ENCODE results near the gene GFY. TPM values are rescaled to one million over a fixed set of nuclear protein-coding genes. Genes with fewer than 3 reads are reported as not detected.

Gene GFY
- total RNA-seq, 1 donor from 2014 or later: not detected

DNA sequence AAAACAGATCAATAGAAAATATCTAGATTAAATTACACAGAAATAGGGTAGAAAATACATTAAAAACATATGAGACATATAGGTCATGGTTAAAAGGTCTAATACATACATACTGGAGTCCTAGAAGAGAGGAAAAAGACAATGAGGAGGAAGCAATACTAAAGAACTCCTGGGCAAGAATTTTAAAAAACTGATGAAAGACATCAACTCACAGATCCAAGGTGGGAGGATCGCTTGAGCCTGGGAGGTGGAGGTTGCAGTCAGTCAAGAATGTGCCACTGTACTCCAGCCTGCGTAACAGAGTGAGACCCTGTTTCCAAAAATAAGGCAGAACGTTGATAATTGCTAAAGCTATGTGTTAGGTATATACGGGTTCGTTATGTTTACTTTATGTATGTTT lies 42.5 kb upstream of the GFY start:
- Mint-ChIP-seq H3K4me3 (ENCODE audit: unreplicated experiment) (no peak overlapping the region), H3K27me3 (ENCODE audit: low read depth, unreplicated experiment) (peaks cover 4% of the 10 kb centered on the region), H3K36me3 (ENCODE audit: low read depth, unreplicated experiment) (no peaks in the 10 kb centered on the region), H3K4me1 (ENCODE audit: low read depth, unreplicated experiment) (no peaks in the 10 kb centered on the region), H3K9me3 (ENCODE audit: unreplicated experiment) (no peaks in the 10 kb centered on the region), H3K27ac (ENCODE audit: unreplicated experiment) (no peak overlapping the region)
- H3K4me3 ChIP-seq (ENCODE audit: insufficient read depth, low read depth, low read length): no peak overlapping the region
- H3K79me2 ChIP-seq (ENCODE audit: insufficient read depth, low read length): no peaks in the 10 kb centered on the region
- no peak overlapping the region for H3K9ac ChIP-seq (ENCODE audit: low read length)
- H3K9me3 ChIP-seq (ENCODE audit: insufficient read depth, low read depth, low read length): peaks cover 3% of the 10 kb centered on the region
- no peaks in the 10 kb centered on the region for H3K36me3 ChIP-seq (ENCODE audit: insufficient read depth, low read length)
- FAIRE-seq (no peak), DNase-seq (ENCODE audit: low read depth) (no peak)
- no peaks in the 10 kb centered on the region for H3K4me1 ChIP-seq (ENCODE audit: insufficient read depth, low read length)
- H3K4me2 ChIP-seq (ENCODE audit: low read length): no peak overlapping the region
- no peaks in the 10 kb centered on the region for H3K27me3 ChIP-seq (ENCODE audit: insufficient read depth, low read length)
- TF ChIP-seq EZH2 (IDR thresholded peaks at IDR 0.05; ENCODE audit: insufficient read depth, low read length): no peak
- H2AFZ ChIP-seq (ENCODE audit: low read depth, low read length): no peak overlapping the region
- H4K20me1 ChIP-seq (ENCODE audit: insufficient read depth, low read length): no peaks in the 10 kb centered on the region
- H3K27ac ChIP-seq (ENCODE audit: low read depth, low read length): no peak overlapping the region

DNA sequence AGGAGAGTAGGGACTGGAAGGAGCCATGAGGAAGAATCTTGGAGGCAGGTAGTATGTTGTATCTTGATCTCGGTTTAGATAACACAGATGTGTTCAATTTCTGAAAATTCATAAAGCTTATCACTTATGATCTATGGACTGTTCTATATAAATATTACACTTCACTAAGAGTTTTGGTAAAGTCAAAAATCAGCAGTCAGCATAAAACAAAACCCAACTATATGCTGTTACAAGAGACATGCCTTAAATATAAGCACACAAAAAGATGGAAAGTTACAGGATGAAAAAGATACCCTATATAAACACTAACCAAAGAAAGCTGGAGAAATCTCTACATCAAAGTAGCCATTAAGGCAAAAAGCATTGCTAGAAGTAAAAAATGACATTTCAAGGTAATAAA lies 41.6 kb upstream of the GFY start:
- H3K27me3 Mint-ChIP-seq (ENCODE audit: low read depth, unreplicated experiment): peaks cover 2% of the 10 kb centered on the region
- no peak for FAIRE-seq
- no peak for DNase-seq (ENCODE audit: low read depth)
- H3K4me2 ChIP-seq (ENCODE audit: low read length): no peak overlapping the region
- no peak overlapping the region for H3K4me3 ChIP-seq (ENCODE audit: insufficient read depth, low read depth, low read length)
- no peaks in the 10 kb centered on the region for H3K79me2 ChIP-seq (ENCODE audit: insufficient read depth, low read length)
- no peaks in the 10 kb centered on the region for H4K20me1 ChIP-seq (ENCODE audit: insufficient read depth, low read length)
- TF ChIP-seq EZH2 (IDR thresholded peaks at IDR 0.05; ENCODE audit: insufficient read depth, low read length): no peak
- TF ChIP-seq, protein P1, sequence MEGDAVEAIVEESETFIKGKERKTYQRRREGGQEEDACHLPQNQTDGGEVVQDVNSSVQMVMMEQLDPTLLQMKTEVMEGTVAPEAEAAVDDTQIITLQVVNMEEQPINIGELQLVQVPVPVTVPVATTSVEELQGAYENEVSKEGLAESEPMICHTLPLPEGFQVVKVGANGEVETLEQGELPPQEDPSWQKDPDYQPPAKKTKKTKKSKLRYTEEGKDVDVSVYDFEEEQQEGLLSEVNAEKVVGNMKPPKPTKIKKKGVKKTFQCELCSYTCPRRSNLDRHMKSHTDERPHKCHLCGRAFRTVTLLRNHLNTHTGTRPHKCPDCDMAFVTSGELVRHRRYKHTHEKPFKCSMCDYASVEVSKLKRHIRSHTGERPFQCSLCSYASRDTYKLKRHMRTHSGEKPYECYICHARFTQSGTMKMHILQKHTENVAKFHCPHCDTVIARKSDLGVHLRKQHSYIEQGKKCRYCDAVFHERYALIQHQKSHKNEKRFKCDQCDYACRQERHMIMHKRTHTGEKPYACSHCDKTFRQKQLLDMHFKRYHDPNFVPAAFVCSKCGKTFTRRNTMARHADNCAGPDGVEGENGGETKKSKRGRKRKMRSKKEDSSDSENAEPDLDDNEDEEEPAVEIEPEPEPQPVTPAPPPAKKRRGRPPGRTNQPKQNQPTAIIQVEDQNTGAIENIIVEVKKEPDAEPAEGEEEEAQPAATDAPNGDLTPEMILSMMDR (IDR thresholded peaks at IDR 0.05; ENCODE audit: insufficient read depth, low read depth, low read length): no peak
- no peak overlapping the region for H3K9ac ChIP-seq (ENCODE audit: low read length)
- H2AFZ ChIP-seq (ENCODE audit: low read depth, low read length): no peak overlapping the region
- no peaks in the 10 kb centered on the region for H3K36me3 ChIP-seq (ENCODE audit: insufficient read depth, low read length)
- H3K9me3 Mint-ChIP-seq (ENCODE audit: unreplicated experiment): no peaks in the 10 kb centered on the region
- no peaks in the 10 kb centered on the region for H3K36me3 Mint-ChIP-seq (ENCODE audit: low read depth, unreplicated experiment)
- H3K4me1 Mint-ChIP-seq (ENCODE audit: low read depth, unreplicated experiment): no peaks in the 10 kb centered on the region
- no peaks in the 10 kb centered on the region for H3K27me3 ChIP-seq (ENCODE audit: insufficient read depth, low read length)
- H3K9me3 ChIP-seq (ENCODE audit: insufficient read depth, low read depth, low read length): peaks cover 3% of the 10 kb centered on the region
- no peak overlapping the region for H3K27ac ChIP-seq (ENCODE audit: low read depth, low read length)
- H3K4me1 ChIP-seq (ENCODE audit: insufficient read depth, low read length): no peaks in the 10 kb centered on the region
- no peak overlapping the region for H3K27ac Mint-ChIP-seq (ENCODE audit: unreplicated experiment)
- H3K4me3 Mint-ChIP-seq (ENCODE audit: unreplicated experiment): no peak overlapping the region

DNA sequence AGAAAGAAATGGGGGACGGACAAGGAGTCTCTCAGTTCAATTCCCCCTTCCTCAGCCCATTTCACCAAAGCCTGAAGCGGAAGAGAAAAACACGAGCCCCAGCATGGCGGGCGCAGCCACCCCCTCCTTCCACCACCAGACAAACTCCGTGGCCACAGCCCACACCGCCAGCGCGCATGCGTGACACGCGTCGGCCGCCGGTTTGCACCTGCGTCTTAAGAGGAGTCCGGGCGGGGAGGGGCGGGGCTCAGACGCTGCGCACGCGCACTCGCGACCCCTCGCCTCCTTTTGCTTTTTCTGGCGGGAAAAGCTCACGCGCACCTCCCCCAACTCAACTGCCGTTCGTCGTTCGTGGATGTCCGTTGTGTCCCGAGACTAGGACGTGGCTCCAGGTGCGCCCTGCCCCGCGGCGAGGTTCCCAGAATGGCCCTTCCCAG lies 37.2 kb upstream of the GFY start, which contains the start of gene KASH5:
Gene KASH5, plus strand, starts transcription at position 314 of the 437 bp plus-strand sequence. CDS start 2,635 bp downstream, outside the sequence.
- no peak within 1 kb of the TSS for H2AFZ ChIP-seq (ENCODE audit: low read depth, low read length)
- H3K9ac ChIP-seq (ENCODE audit: low read length): no peak within 1 kb of the TSS
- no peaks in the 10 kb centered on the region for H3K4me1 ChIP-seq (ENCODE audit: insufficient read depth, low read length)
- DNase-seq (ENCODE audit: low read depth) (no peak), FAIRE-seq (no peak)
- no peaks in the 10 kb centered on the region for H3K79me2 ChIP-seq (ENCODE audit: insufficient read depth, low read length)
- H3K36me3 ChIP-seq (ENCODE audit: insufficient read depth, low read length): no peaks in the 10 kb centered on the region
- no peak within 1 kb of the TSS for H3K27ac Mint-ChIP-seq (ENCODE audit: unreplicated experiment)
- H4K20me1 ChIP-seq (ENCODE audit: insufficient read depth, low read length): no peaks in the 10 kb centered on the region
- H3K4me3 Mint-ChIP-seq (ENCODE audit: unreplicated experiment): no peak within 1 kb of the TSS
- H3K27me3 ChIP-seq (ENCODE audit: insufficient read depth, low read length): peaks cover under 1% of the 10 kb centered on the region
- no peaks in the 10 kb centered on the region for H3K9me3 Mint-ChIP-seq (ENCODE audit: unreplicated experiment)
- H3K27ac ChIP-seq (ENCODE audit: low read depth, low read length): no peak within 1 kb of the TSS
- H3K4me2 ChIP-seq (ENCODE audit: low read length): no peak within 1 kb of the TSS
- H3K4me1 Mint-ChIP-seq (ENCODE audit: low read depth, unreplicated experiment): no peaks in the 10 kb centered on the region
- no peak within 1 kb of the TSS for H3K4me3 ChIP-seq (ENCODE audit: insufficient read depth, low read depth, low read length)
- H3K36me3 Mint-ChIP-seq (ENCODE audit: low read depth, unreplicated experiment): no peaks in the 10 kb centered on the region
- no peaks in the 10 kb centered on the region for H3K9me3 ChIP-seq (ENCODE audit: insufficient read depth, low read depth, low read length)
- TF ChIP-seq, protein P1 (IDR thresholded peaks at IDR 0.05; ENCODE audit: insufficient read depth, low read depth, low read length): no peak
- no peak for TF ChIP-seq EZH2 (IDR thresholded peaks at IDR 0.05; ENCODE audit: insufficient read depth, low read length)
- peaks cover 20% of the 10 kb centered on the region for H3K27me3 Mint-ChIP-seq (ENCODE audit: low read depth, unreplicated experiment)

All from astrocyte (in vitro differentiated cells and primary cell).